Neutrophil (primary cell): ENCODE measurements around the gene GNG7.
"Not testable (repeated sequence)": the region's sequence is repeated elsewhere in the genome, so short reads cannot be mapped to it uniquely, and the experiment has no call there.

Experiments used
- H3K27ac ChIP-seq: fragments of 200-600 bp; sonication (generic); 2 replicates; pipeline ENCODE4 v1.5.1; 2016; ENCODE audit warnings: mild to moderate bottlenecking, moderate library complexity
- H3K27me3 ChIP-seq: fragments of 200-600 bp; sonication (generic); 2 replicates; pipeline ENCODE4 v1.6.0; 2016; ENCODE audit warnings: mild to moderate bottlenecking
- H3K36me3 ChIP-seq: fragments of 200-600 bp; sonication (generic); 2 replicates; pipeline ENCODE4 v1.5.1; 2017
- H3K4me1 ChIP-seq, 2 experiments: fragments of 200-600 bp in 1 of 2; sonication (generic) in 1 of 2; 1 replicate in 1 of 2; 2 replicates in 1 of 2; pipeline versions ENCODE4 v1.5.1 to v1.6.1; 2013 to 2016; ENCODE audit warnings: low read depth in 1 of 2, low read length in 1 of 2, mild to moderate bottlenecking in 1 of 2, moderate library complexity in 1 of 2; ENCODE audit not compliant: control insufficient read depth in 1 of 2, insufficient read depth in 1 of 2
- H3K4me3 ChIP-seq, 2 experiments: fragments of 200-600 bp in 1 of 2; sonication (generic) in 1 of 2; 1 replicate in 1 of 2; 2 replicates in 1 of 2; pipeline ENCODE4 v1.5.1; 2013 to 2016; ENCODE audit warnings: low read depth in 1 of 2, low read length in 1 of 2, mild to moderate bottlenecking in 1 of 2, moderate library complexity in 1 of 2
- H3K9me3 ChIP-seq: fragments of 200-600 bp; sonication (generic); 2 replicates; pipeline ENCODE4 v1.5.1; 2016
- CTCF ChIP-seq: fragments of 200-600 bp; sonication (generic); IDR thresholded peaks from 2 replicates; pipeline ENCODE4 v1.5.1; 2016; ENCODE audit warnings: antibody characterized with exemption

GNG7 gene

GRCh38 chr19:2542341-2543069 is 160.0 kb downstream of the GNG7 start:
- Histone ChIP-seq H3K9me3 (no peaks in the 10 kb centered on the region), H3K27ac (no peak overlapping the region), H3K36me3 (no peaks in the 10 kb centered on the region), H3K27me3 (no peaks in the 10 kb centered on the region), H3K4me1 (peaks cover 30 to 40% of the 10 kb centered on the region in 2 experiments), H3K4me3 (no peak overlapping the region)
- no peak for TF ChIP-seq CTCF

- Histone ChIP-seq H3K27me3 (no peaks in the 10 kb centered on the region), H3K27ac (no peak overlapping the region)
These were observed 161.6 kb downstream of the GNG7 start for GRCh38 chr19:2540646-2541454.

GRCh38 chr19:2540251-2540645 is 162.2 kb downstream of the GNG7 start:
- H3K27me3 ChIP-seq, result no peaks in the 10 kb centered on the region
- no peak for TF ChIP-seq CTCF
- H3K4me1 ChIP-seq, result peaks cover 21 to 28% of the 10 kb centered on the region in 2 experiments
- no peaks in the 10 kb centered on the region for H3K9me3 ChIP-seq
- no peaks in the 10 kb centered on the region for H3K36me3 ChIP-seq
- H3K27ac ChIP-seq, result no peak overlapping the region
- no peak overlapping the region for H3K4me3 ChIP-seq

More at GRCh38 chr19:2540646-2541454, 161.6 kb downstream of the GNG7 start:
- no peak for TF ChIP-seq CTCF
- H3K4me1 ChIP-seq, result peaks cover 24 to 34% of the 10 kb centered on the region in 2 experiments
- H3K36me3 ChIP-seq, result no peaks in the 10 kb centered on the region
- no peak overlapping the region for H3K4me3 ChIP-seq
- no peaks in the 10 kb centered on the region for H3K9me3 ChIP-seq

- Histone ChIP-seq H3K9me3 (no peaks in the 10 kb centered on the region), H3K27ac (no peak overlapping the region), H3K36me3 (no peaks in the 10 kb centered on the region), H3K27me3 (no peaks in the 10 kb centered on the region), H3K4me3 (no peak overlapping the region), H3K4me1 (peaks cover 9 to 11% of the 10 kb centered on the region in 2 experiments)
- TF ChIP-seq CTCF, result no peak
These were observed 164.3 kb downstream of the GNG7 start for GRCh38 chr19:2538096-2538757.

GRCh38 chr19:2537584-2537983 is 164.9 kb downstream of the GNG7 start:
- not testable (repeated sequence) for H3K27ac ChIP-seq, H3K36me3 ChIP-seq, H3K9me3 ChIP-seq, H3K27me3 ChIP-seq, H3K4me1 ChIP-seq, H3K4me3 ChIP-seq
